RWPE1 (cell line): ENCODE data around the gene LRRTM2.

Source experiments
- CTCF ChIA-PET: fragments of 350-600 bp; sonication (Branson Sonifier 250); formaldehyde crosslinking; extraction: SDS; loops from one replicate; lab custom pipeline; 2021; lab: Yijun Ruan, JAX
- POLR2A ChIA-PET: fragments of 400-600 bp; formaldehyde crosslinking; extraction: SDS; loops from one replicate; lab custom pipeline; 2020; ENCODE audit warnings: antibody characterized with exemption; ENCODE audit not compliant: low non-redundant PET; lab: Yijun Ruan, JAX
- DNase-seq: peaks from one replicate; pipeline ENCODE4 v3.0.0; 2012; ENCODE audit warnings: low spot score
- H3K27ac ChIP-seq: fragments of 450-650 bp; 2 replicates; pipeline ENCODE4 v1.5.1; 2017
- TF ChIP-seq, protein P1 (sequence below): fragments of 450-650 bp; conservative IDR thresholded peaks from 2 replicates; pipeline ENCODE4 v1.5.1; 2017; ENCODE audit warnings: low read depth, mild to moderate bottlenecking

The LRRTM2 gene

GRCh38 chr5:138829341-138829740, 45.8 kb downstream of the LRRTM2 start:
- CTCF ChIA-PET: no interaction called here
- POLR2A ChIA-PET: no interaction called here
- H3K27ac ChIP-seq: no peak overlapping the region
- DNase-seq: no peak
- TF ChIP-seq, protein P1, sequence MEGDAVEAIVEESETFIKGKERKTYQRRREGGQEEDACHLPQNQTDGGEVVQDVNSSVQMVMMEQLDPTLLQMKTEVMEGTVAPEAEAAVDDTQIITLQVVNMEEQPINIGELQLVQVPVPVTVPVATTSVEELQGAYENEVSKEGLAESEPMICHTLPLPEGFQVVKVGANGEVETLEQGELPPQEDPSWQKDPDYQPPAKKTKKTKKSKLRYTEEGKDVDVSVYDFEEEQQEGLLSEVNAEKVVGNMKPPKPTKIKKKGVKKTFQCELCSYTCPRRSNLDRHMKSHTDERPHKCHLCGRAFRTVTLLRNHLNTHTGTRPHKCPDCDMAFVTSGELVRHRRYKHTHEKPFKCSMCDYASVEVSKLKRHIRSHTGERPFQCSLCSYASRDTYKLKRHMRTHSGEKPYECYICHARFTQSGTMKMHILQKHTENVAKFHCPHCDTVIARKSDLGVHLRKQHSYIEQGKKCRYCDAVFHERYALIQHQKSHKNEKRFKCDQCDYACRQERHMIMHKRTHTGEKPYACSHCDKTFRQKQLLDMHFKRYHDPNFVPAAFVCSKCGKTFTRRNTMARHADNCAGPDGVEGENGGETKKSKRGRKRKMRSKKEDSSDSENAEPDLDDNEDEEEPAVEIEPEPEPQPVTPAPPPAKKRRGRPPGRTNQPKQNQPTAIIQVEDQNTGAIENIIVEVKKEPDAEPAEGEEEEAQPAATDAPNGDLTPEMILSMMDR: no peak

- POLR2A ChIA-PET: no interaction called here
- no peak for DNase-seq
- TF ChIP-seq, protein P1: no peak
- CTCF ChIA-PET: no interaction called here
- no peak overlapping the region for H3K27ac ChIP-seq
Measured at GRCh38 chr5:138828556-138828955, 46.6 kb downstream of the LRRTM2 start.

- no peak overlapping the region for H3K27ac ChIP-seq
- TF ChIP-seq, protein P1: peak; percentile 83
- CTCF ChIA-PET: interaction anchor here (0.5 to 1.5 kb wide), 12 partner anchors 19 to 750 kb away, joined by 3 to 6 read pairs (median 3); no protein-coding TSS in a partner anchor
- POLR2A ChIA-PET: no interaction called here
- DNase-seq: peak; percentile 50
Measured at GRCh38 chr5:138824924-138825863, 49.9 kb downstream of the LRRTM2 start.

DNA sequence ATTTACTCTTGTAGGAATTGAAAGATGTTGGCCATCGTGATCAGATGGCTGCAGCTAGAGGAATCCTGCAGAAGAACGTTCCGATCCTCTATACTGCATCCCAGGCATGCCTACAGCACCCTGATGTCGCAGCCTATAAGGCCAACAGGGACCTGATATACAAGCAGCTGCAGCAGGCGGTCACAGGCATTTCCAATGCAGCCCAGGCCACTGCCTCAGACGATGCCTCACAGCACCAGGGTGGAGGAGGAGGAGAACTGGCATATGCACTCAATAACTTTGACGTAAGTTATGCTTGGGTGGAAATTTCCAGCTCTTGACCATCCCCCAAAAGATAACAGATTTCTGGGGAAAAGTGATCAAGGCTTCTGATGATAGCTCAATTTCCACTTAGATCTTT, 50.6 kb downstream of the LRRTM2 start:
- TF ChIP-seq, protein P1: no peak
- no peak overlapping the region; the same call in 1 of the 2 replicates for H3K27ac ChIP-seq
- POLR2A ChIA-PET: no interaction called here
- CTCF ChIA-PET: interaction anchor here (0.5 to 1.5 kb wide), 8 partner anchors 19 to 750 kb away, joined by 3 to 4 read pairs (median 3); no protein-coding TSS in a partner anchor
- DNase-seq: no peak

- no peak for DNase-seq
- ChIA-PET CTCF (no interaction called here), POLR2A (no interaction called here)
- TF ChIP-seq, protein P1: no peak
- H3K27ac ChIP-seq: no peak overlapping the region
Measured at GRCh38 chr5:138820695-138821094, 54.4 kb downstream of the LRRTM2 start.

- POLR2A ChIA-PET: no interaction called here
- CTCF ChIA-PET: interaction anchor here (0.6 to 1.1 kb wide), 2 partner anchors 22 to 240 kb away, joined by 3 to 4 read pairs; no protein-coding TSS in a partner anchor
- no peak overlapping the region for H3K27ac ChIP-seq
- TF ChIP-seq, protein P1: no peak
- DNase-seq: no peak
Measured at GRCh38 chr5:138819081-138819480, 56.1 kb downstream of the LRRTM2 start.
